ENCODE measurements around the gene PBX1. TPM values are rescaled to one million over a fixed set of nuclear protein-coding genes. Genes with fewer than 3 reads are reported as not detected.
A peak's percentile ranks its signal among the peaks of the same experiment; 100 is the strongest.

PBX1 gene
- total RNA-seq, 1 donor from 2014 or later = 44.2 TPM

GRCh38 chr1:164703960-164704411 lies 145.0 kb downstream of the PBX1 start:
- Mint-ChIP-seq H3K36me3 (ENCODE audit: low read depth, unreplicated experiment) (no peaks in the 10 kb centered on the region), H3K4me3 (ENCODE audit: unreplicated experiment) (no peak overlapping the region), H3K4me1 (ENCODE audit: unreplicated experiment) (peaks cover 51% of the 10 kb centered on the region), H3K9me3 (ENCODE audit: unreplicated experiment) (no peaks in the 10 kb centered on the region), H3K27me3 (ENCODE audit: unreplicated experiment) (peaks cover 2% of the 10 kb centered on the region), H3K27ac (ENCODE audit: unreplicated experiment) (no peak overlapping the region)
- no peak for DNase-seq (ENCODE audit: low spot score)
- no peak for TF ChIP-seq CTCF (IDR thresholded peaks at IDR 0.05; ENCODE audit: unreplicated experiment)

GRCh38 chr1:164704954-164705353 lies 146.0 kb downstream of the PBX1 start:
- Mint-ChIP-seq H3K9me3 (ENCODE audit: unreplicated experiment) (no peaks in the 10 kb centered on the region), H3K27ac (ENCODE audit: unreplicated experiment) (no peak overlapping the region), H3K4me3 (ENCODE audit: unreplicated experiment) (no peak overlapping the region), H3K4me1 (ENCODE audit: unreplicated experiment) (peaks cover 53% of the 10 kb centered on the region), H3K27me3 (ENCODE audit: unreplicated experiment) (peaks cover 2% of the 10 kb centered on the region), H3K36me3 (ENCODE audit: low read depth, unreplicated experiment) (no peaks in the 10 kb centered on the region)
- TF ChIP-seq CTCF (IDR thresholded peaks at IDR 0.05; ENCODE audit: unreplicated experiment) = no peak
- DNase-seq (ENCODE audit: low spot score) = peak; percentile 10

GRCh38 chr1:164706606-164706987 lies 147.6 kb downstream of the PBX1 start:
- no peak for TF ChIP-seq CTCF (IDR thresholded peaks at IDR 0.05; ENCODE audit: unreplicated experiment)
- Mint-ChIP-seq H3K36me3 (ENCODE audit: low read depth, unreplicated experiment) (no peaks in the 10 kb centered on the region), H3K27ac (ENCODE audit: unreplicated experiment) (peak overlapping the region; percentile 71), H3K9me3 (ENCODE audit: unreplicated experiment) (no peaks in the 10 kb centered on the region), H3K27me3 (ENCODE audit: unreplicated experiment) (peaks cover under 1% of the 10 kb centered on the region), H3K4me3 (ENCODE audit: unreplicated experiment) (no peak overlapping the region), H3K4me1 (ENCODE audit: unreplicated experiment) (peaks cover 54% of the 10 kb centered on the region)
- DNase-seq (ENCODE audit: low spot score) = no peak

- Mint-ChIP-seq H3K4me1 (ENCODE audit: unreplicated experiment) (peaks cover 60% of the 10 kb centered on the region), H3K27me3 (ENCODE audit: unreplicated experiment) (peaks cover 2% of the 10 kb centered on the region), H3K27ac (ENCODE audit: unreplicated experiment) (no peak overlapping the region), H3K9me3 (ENCODE audit: unreplicated experiment) (no peaks in the 10 kb centered on the region), H3K36me3 (ENCODE audit: low read depth, unreplicated experiment) (no peaks in the 10 kb centered on the region), H3K4me3 (ENCODE audit: unreplicated experiment) (no peak overlapping the region)
- TF ChIP-seq CTCF (IDR thresholded peaks at IDR 0.05; ENCODE audit: unreplicated experiment) = no peak
- DNase-seq (ENCODE audit: low spot score) = no peak
Observed at GRCh38 chr1:164707868-164708331, 148.9 kb downstream of the PBX1 start.

GRCh38 chr1:164708596-164708995 lies 149.6 kb downstream of the PBX1 start:
- TF ChIP-seq CTCF (IDR thresholded peaks at IDR 0.05; ENCODE audit: unreplicated experiment) = no peak
- DNase-seq (ENCODE audit: low spot score) = no peak
- no peaks in the 10 kb centered on the region for H3K9me3 Mint-ChIP-seq (ENCODE audit: unreplicated experiment)
- no peaks in the 10 kb centered on the region for H3K36me3 Mint-ChIP-seq (ENCODE audit: low read depth, unreplicated experiment)
- no peak overlapping the region for H3K4me3 Mint-ChIP-seq (ENCODE audit: unreplicated experiment)
- no peak overlapping the region for H3K27ac Mint-ChIP-seq (ENCODE audit: unreplicated experiment)
- H3K4me1 Mint-ChIP-seq (ENCODE audit: unreplicated experiment) = peaks cover 55% of the 10 kb centered on the region
- H3K27me3 Mint-ChIP-seq (ENCODE audit: unreplicated experiment) = peaks cover 2% of the 10 kb centered on the region
